Measurements from ENCODE around the gene GPR180.

GPR180 gene

DNA sequence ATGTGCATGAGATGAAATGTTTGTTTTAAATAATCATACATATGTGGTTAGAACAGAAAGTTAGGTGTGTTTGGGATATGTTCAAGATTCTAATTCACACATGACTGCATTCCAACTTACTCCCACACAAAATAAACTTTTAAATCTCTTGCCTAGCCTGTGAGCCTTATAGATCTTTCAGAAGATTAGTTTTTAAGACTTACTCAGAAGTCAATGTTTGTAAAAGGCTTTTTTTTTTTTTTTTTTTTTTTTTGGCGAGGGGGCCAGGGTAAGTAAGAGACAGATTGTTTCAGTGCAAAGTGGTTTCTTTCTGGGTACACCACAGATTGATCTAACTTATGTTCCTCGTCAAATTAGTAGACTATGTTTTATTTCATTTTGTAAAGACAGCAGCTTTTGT is 39.1 kb downstream of the GPR180 start:
- no peak for FAIRE-seq
- DNase-seq (ENCODE audit: insufficient read length, low spot score), result no peak

DNA sequence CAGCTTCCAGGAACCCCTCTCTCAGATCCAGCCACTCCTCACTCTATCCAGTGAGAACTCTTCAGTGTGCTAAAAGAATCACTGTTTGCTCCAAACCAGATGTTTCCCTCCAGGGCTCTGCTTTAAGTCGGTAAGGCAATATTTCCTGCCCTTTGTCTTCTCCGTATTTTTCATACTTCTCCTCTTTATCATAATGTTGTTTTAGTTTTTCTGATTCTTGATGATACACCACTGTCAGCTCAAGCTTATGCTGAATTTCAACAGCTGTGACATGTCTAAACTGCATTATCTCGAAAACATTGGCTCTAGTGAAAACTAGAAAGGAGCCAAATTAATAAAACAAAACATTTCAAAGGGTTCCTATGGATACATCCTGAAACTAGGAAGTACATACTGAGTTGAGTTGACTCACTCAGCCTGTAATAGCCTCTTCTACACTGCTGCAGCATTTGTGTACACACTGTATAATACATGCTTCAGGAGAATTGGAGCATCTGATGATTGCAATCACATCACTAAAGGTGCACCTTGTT is 39.8 kb downstream of the GPR180 start:
- FAIRE-seq, result no peak
- DNase-seq (ENCODE audit: insufficient read length, low spot score), result no peak

GRCh38 chr13:94646904-94647303 is 45.2 kb downstream of the GPR180 start:
- no peak for DNase-seq (ENCODE audit: insufficient read length, low spot score)

DNA sequence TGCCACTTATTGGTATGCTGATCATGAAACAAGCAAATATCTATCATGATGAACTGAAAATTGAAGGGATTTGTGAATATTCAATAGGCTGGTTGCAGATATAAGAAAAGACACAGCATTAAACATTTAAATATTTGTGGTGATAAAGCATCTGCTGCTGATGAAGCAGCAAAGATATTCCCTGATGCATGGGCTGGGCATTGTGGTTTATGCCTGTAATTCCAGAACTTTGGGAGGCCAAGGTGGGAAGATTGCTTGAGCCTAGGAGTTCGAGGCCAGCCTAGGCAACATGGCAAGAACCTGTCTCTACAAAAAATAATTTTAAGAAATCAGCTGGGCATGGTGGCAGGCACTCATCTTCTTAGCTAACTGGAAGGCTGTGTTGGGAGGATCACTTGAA is 54.5 kb downstream of the GPR180 start:
- DNase-seq (ENCODE audit: insufficient read length, low spot score), result no peak
- no peak for FAIRE-seq

More at GRCh38 chr13:94646904-94647303, 45.2 kb downstream of the GPR180 start:
- no peak for FAIRE-seq

- no peak for FAIRE-seq
- peak; percentile 9 for DNase-seq (ENCODE audit: insufficient read length, low spot score)
Observed at GRCh38 chr13:94656766-94657165, 55.1 kb downstream of the GPR180 start.

- DNase-seq (ENCODE audit: insufficient read length, low spot score) (no peak), FAIRE-seq (no peak)
Observed at GRCh38 chr13:94657167-94657566, 55.5 kb downstream of the GPR180 start.

- FAIRE-seq (no peak), DNase-seq (ENCODE audit: insufficient read length, low spot score) (no peak)
Observed at GRCh38 chr13:94658926-94659597, 57.4 kb downstream of the GPR180 start.

DNA sequence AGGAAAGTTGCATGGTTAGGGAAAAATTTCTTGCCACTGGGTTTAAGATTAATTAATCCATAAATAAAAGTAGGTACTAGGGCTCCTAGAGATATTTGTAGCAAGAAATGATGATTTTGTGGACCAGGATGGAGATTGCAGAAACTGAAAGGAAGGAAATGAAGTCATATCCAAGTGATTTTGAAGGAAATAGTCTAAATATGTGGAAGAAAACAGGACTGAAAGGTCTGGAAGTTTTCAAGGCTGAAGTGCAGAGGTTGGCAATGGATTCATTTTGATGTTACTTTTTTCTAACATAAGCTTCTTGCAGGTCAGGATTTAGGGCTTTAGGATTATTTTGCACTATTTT is 57.9 kb downstream of the GPR180 start:
- FAIRE-seq (no peak), DNase-seq (ENCODE audit: insufficient read length, low spot score) (no peak)

DNA sequence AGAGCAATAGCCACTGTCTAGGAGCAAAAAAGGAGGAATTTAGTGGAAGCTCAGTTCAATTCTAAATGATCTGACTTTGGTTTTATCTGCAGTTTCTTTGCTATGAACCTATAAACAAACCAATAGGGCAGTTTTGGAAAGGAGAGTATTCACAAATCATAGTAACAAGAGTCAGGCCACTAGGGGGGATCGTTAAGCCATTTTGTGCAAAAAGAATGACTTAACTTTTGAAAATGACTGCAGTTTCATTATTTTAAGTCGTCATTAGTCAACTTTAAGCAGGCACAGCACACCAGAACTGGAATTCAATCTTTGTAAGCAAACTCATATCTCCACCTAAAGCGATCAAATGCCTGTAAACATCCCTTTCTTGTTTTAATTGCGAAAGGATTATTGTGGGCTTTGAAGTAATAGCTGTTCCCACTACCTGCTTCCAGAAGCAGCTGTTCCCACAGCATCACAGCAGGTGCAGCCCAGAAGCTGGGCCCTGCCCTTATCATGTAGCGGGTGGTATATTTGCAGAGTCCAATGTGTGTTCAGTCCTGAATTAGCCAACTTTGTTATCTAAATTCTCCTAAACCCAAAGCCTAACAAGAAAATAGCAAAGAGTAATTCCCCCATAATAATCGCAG is 59.2 kb downstream of the GPR180 start:
- DNase-seq (ENCODE audit: insufficient read length, low spot score) (no peak), FAIRE-seq (no peak)

- no peak for FAIRE-seq
- DNase-seq (ENCODE audit: insufficient read length, low spot score), result no peak
Observed at GRCh38 chr13:94661406-94661805, 59.7 kb downstream of the GPR180 start.

GRCh38 chr13:94662274-94662945 is 60.8 kb downstream of the GPR180 start:
- DNase-seq (ENCODE audit: insufficient read length, low spot score) (no peak), FAIRE-seq (no peak)

GRCh38 chr13:94664889-94665288 is 63.2 kb downstream of the GPR180 start:
- FAIRE-seq (no peak), DNase-seq (ENCODE audit: insufficient read length, low spot score) (no peak)

- FAIRE-seq, result no peak
Observed at GRCh38 chr13:94666065-94666464, 64.4 kb downstream of the GPR180 start.

GRCh38 chr13:94667190-94667589 is 65.5 kb downstream of the GPR180 start:
- FAIRE-seq, result no peak
- no peak for DNase-seq (ENCODE audit: insufficient read length, low spot score)

More at GRCh38 chr13:94666065-94666464, 64.4 kb downstream of the GPR180 start:
- DNase-seq (ENCODE audit: insufficient read length, low spot score), result no peak

- no peak for DNase-seq (ENCODE audit: insufficient read length, low spot score)
- no peak for FAIRE-seq
Observed at GRCh38 chr13:94672400-94672799, 70.7 kb downstream of the GPR180 start.

- no peak for FAIRE-seq
Observed at GRCh38 chr13:94673851-94674250, 72.2 kb downstream of the GPR180 start.

GRCh38 chr13:94674609-94675348 is 73.1 kb downstream of the GPR180 start:
- no peak for FAIRE-seq
- peak; percentile 17 for DNase-seq (ENCODE audit: insufficient read length, low spot score)

More at GRCh38 chr13:94673851-94674250, 72.2 kb downstream of the GPR180 start:
- DNase-seq (ENCODE audit: insufficient read length, low spot score), result no peak

- FAIRE-seq (no peak), DNase-seq (ENCODE audit: insufficient read length, low spot score) (no peak)
Observed at GRCh38 chr13:94677799-94678198, 76.1 kb downstream of the GPR180 start.

DNA sequence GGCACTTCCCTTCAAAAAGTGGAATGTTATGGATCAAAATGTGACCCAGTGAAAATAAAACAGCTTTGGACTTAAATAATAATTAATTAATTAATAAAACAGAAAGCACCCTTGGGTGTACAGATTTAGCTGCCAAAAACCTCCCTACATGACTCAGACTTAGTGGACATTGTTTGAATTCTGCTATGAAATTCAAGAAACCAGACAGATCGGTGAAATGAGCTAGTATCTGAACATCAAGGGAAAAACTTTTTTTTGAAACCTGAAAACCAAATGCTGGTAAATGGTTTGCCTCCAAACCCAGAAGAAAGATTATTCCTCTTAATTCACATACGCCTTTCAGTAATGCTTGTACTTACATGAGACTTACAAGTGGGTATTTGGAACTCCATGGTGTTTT is 77.2 kb downstream of the GPR180 start:
- FAIRE-seq (no peak), DNase-seq (ENCODE audit: insufficient read length, low spot score) (no peak)

- FAIRE-seq (no peak), DNase-seq (ENCODE audit: insufficient read length, low spot score) (no peak)
Observed at GRCh38 chr13:94679614-94680013, 78.0 kb downstream of the GPR180 start.

GRCh38 chr13:94682229-94682628 is 80.6 kb downstream of the GPR180 start:
- DNase-seq (ENCODE audit: insufficient read length, low spot score), result no peak
- no peak for FAIRE-seq

Data from HTR-8/SVneo (cell line).